GM18498 (cell line): ENCODE results near the gene TPBGL.
"Not testable (repeated sequence)": the region's sequence is repeated elsewhere in the genome, so short reads cannot be mapped to it uniquely, and the experiment has no call there.

Experiments
- ATAC-seq: cut with Tn5 transposase; IDR thresholded peaks from one replicate; pipeline ENCODE4 v1.9.1; 2021; ENCODE audit warnings: mild to moderate bottlenecking, moderate library complexity; ENCODE audit not compliant: unreplicated experiment

The TPBGL gene

DNA sequence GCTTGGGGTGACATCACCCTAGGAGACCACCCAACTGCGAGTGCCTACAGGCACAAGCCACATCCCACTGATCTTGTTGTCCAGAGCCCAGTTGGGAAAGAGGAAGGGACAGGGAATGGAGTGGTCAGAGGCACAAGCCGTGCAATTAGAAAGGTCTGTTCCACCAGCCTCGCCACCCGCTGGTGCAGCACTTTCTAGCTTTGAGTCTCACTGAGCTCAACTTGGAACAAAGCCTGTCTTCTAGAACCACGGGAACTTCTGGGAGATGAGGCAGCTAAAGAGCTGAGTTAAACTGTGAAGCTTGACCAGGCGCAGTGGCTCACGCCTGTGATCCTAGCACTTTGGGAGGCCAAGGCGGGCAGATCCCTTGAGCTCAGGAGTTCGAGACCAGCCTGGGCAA lies 29.3 kb downstream of the TPBGL start:
- ATAC-seq: no peak

DNA sequence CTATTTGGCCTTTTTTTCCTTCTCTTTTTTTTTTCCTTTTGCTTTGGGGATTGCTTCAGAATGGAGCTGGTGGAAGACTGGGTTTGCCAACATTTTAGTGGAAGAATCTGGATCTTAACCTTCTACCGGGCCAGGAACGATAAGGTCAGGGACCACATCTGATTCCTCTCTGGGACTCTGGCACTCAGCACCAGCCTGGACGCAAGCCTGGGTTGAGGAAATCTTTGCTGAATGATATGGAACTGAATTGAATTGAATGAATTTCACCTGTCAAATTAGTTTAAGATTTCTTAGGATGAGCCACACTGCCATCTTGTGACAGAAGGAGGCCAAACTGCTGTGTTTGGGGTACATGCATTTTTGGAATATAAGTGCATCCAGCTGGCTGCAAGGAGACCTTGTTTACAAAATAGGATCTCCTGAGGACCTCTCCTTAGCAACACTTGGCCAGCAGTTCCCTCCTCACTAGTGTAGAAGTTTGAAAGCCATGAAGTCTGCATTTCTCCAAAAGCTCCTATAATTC lies 30.4 kb downstream of the TPBGL start:
- no peak for ATAC-seq

- no peak for ATAC-seq
Measured at GRCh38 chr11:75271730-75272129, 31.2 kb downstream of the TPBGL start.

- no peak for ATAC-seq
Measured at GRCh38 chr11:75272391-75272790, 31.8 kb downstream of the TPBGL start.

- no peak for ATAC-seq
Measured at GRCh38 chr11:75272821-75273301, 32.3 kb downstream of the TPBGL start.

DNA sequence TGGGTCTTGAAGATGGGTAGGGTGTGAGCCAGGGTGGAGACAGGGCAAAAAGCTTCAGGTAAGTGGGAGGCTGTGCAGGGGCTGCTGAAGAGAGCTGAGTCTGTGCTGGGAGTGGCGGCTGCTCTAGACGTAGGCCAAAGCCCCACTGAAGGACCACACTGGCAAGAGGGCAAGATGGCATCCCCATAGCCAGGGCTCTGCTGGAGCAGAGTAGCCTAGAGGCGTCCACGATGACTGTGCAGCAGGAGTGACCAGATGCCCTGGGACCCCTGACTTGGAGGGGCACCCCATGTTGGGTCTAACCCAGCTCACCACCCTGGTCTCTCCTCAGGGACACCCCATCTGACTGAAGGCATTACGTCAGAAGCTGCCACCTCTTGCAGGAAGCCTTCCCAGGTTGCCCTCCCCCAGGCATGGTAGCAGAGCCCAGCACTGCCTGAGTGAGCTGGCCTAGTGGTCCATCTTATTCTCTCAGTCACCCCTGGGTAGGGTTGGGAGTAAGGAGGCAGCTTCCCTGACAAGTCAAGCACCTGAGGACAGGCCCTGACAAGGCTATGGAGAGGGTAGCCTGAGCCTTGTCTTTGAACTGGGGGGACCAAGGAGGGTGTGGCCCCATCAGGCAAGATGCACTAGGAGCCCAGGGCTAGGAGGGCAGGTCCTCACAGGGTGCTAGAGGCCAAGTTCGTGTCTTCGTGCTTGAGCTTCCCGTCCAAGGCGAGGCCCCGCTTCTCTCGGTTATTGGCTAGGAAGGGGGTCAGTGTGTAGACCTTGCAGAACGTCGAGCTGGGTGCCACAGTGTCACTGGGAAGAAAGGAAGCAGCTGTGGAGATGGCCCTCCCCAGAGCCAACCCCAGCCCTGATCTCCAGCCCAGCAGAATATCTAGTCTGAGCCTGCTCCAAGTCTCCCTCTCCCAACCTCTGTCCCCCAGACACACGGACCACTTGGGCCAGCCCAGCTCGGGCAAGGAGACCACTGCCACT lies 33.1 kb downstream of the TPBGL start:
- ATAC-seq: no peak

DNA sequence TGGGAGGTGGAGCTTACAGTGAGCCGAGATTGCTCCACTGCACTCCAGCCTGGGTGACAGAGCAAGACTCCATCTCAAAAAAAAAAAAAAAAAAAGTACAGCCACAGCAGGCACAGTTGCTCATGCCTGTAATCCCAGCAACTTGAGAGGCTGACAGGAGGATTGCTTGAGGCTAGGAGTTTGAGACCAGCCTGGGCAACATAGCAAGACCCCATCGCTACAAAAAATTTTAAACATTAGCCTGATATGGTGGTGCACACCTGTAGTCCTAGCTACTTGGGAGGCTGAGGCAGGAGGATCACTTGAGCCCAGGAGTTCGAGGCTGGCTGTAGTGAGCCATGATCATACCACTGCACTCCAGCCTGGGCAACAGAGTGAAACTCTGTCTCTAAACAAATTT lies 34.1 kb downstream of the TPBGL start:
- not testable (repeated sequence) for ATAC-seq

DNA sequence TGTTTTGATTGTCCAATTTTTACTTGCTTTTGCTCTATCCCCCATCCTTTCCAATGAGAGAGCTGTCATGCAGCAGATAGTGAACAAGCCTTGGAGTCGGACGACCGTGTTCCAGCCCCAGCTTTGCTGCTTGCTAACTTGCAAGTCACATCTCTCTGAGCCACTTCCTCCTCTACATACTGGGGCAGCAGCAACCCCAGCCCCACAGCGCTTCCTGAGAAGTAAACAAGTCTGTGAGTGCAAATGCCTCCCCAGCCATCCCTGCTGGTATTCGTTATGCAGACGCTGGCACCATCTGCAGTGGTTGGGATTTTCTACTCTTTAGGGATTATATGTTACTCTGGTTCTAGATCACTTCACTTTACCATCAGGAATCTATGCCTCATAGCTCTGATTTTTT lies 35.0 kb downstream of the TPBGL start:
- ATAC-seq: no peak

DNA sequence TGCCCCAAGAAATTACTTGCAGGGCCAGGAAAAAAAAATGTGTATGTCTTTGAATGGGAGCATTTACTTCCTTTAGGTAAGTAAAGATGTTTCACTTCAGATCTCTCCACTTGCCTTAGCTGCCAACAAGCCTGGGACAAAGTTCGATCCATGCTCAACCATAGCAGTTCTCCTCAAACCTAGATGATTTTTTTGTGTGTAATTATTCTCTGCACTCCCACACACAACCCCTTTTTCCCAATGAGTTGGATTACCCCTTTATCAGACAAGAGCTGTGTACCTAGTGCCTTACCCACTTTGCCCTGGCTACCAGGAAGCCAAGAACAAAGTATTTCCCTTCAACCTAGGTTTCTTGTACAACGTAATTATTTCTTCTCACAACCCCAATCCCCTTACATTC lies 35.6 kb downstream of the TPBGL start:
- no peak for ATAC-seq

- ATAC-seq: no peak
Measured at GRCh38 chr11:75276686-75277085, 36.1 kb downstream of the TPBGL start.

DNA sequence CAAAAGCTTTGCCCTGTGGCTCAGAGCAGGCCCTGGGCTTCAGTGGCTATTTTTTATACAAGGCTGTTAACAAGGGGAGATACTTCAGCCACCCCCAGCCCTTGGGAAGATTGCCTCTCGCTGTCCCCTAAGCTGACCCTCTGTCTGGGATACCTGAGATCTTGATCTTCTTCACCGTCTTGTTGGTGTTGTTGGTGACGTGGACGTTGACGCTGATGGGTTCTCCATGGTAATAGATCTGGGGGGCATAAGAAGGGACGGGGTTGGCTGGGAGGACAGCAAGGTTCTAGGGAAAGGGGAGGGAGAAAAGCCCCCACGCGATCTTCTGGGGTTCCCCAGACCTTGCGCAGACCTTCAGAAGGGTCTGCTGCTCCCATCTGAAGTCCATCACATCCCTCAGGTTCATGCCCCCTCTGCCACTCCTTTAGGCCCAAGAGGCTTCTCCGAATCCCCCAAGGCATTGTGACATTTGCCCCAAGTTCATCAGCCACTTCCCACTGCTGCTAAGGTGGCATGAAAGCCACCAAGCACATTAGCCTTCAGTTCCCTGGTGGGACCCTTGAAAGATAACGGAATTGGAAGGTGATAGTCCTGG lies 36.7 kb downstream of the TPBGL start:
- no peak for ATAC-seq

GRCh38 chr11:75277991-75278790 lies 37.6 kb downstream of the TPBGL start:
- ATAC-seq: no peak

- ATAC-seq: no peak
Measured at GRCh38 chr11:75279273-75279672, 38.7 kb downstream of the TPBGL start.

DNA sequence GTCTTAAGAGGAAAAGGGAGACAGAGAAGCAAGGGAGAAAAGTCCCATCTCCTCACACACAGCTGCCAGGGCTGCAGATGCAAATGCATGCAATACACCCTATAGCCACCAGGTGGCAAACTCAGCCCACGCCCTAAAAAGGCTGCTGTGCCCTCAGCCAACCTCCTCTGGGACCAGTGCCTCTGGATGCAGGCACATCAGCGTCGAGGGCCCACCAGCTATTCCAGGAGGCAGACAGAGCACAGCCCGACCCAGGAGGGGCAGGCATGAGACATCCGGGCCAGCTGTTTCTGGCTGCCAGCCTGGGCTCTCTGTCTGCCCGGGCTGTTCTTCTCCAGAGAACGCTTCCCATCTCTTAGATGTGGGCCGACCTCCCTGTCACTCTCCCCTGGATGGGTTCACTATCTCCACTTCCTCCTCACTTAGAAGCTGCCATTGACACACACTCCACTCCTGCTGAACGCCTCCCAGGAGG lies 39.7 kb downstream of the TPBGL start:
- ATAC-seq: no peak

- ATAC-seq: no peak
Measured at GRCh38 chr11:75280770-75281468, 40.3 kb downstream of the TPBGL start.

- no peak for ATAC-seq
Measured at GRCh38 chr11:75281469-75282095, 41.0 kb downstream of the TPBGL start.

DNA sequence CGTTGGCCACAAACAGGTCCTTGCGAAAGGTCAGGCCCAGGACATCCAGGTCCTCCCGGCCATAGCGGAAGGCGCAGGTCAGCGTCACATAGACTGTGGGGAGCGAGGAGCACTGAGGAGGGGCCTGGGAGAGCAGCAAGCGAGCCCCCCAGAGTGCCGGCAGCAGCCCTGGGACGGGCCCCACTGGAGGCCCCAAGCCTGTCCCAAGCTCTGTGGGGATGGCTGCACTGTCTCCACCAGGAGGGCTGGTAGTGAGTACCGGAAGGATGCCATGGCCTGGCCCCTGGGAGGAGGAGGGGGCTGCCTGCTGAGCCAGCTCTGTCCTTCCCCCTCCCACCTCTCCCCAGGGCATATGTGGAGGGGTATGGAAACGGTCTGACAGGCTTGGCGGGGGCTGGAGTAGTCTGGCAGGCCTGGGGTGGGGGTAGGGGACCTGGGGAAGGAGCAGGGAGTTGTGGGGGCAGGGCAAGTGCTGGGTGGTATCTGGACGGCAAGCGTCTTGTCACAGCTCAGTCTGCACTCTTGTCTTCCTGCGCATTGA lies 42.9 kb downstream of the TPBGL start:
- ATAC-seq: no peak

- no peak for ATAC-seq
Measured at GRCh38 chr11:75285776-75286360, 45.3 kb downstream of the TPBGL start.

DNA sequence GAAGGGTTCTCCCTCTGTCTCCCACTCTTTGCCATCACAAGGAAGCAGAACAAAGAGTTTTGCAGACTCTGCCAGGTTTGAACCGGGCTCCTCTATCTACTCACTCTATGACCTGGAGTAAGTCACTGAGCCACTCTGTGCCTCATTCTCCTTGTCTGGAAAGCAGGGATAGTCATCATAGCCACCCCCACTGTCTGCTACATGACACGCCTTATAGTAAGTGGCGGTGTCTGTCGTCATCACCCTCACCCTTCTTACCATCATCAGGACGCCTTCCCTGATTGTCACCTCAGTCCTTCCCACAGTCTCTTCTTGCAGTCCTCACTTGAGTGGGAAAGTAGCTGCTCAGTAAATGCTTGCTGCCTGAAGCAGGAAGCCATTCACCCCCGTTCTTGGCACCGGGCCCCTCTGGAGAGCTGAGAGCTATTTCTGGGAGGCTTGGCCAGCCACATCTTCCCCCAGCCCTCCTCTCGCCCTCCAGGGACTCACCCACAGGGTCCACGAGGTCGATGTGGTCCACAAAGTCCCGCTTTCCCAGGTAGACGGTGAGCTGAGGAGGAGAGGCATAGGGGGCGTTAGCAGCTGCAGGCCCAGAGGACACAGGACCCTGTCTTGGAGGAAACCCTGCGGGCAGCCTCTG lies 46.4 kb downstream of the TPBGL start:
- no peak for ATAC-seq
